Body of pancreas (tissue), 4 donors: Measurements from ENCODE around the gene GRIK3.

Experiments
- POLR2A ChIP-seq, 3 donors: fragments of 450-650 bp; IDR thresholded peaks; one replicate each; pipeline ENCODE4 v1.6.1; 2016; ENCODE audit warnings: antibody characterized with exemption in 3 of 3, mild to moderate bottlenecking in 2 of 3
- TF ChIP-seq, protein P1 (sequence below), 7 experiments: fragments of 450-650 bp in 4 of 7; fragments of 200-600 bp in 3 of 7; sonication (generic) in 3 of 7; IDR thresholded peaks; one replicate each; pipeline ENCODE4 v1.5.1; 2016 to 2019; ENCODE audit warnings: antibody characterized with exemption in 7 of 7

DNA sequence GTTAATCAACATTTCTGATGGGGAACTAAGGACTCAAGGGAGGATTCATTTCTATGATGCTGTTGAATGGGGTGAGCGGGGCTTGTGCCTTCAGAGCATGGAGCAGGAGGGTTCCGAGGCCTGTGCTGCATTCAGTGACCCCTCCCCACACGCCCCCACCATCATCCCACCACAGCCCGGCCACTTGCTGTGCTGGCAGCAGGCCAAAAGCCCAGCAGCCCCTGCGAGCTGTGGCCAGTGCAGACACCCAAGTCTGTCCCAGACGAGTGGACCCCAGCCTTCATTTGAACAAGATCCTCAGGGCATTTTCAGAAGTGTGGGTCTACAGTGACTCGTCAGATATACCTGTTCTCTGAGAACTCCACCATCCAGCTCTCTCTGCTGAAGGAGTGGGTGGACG lies 242.0 kb downstream of the GRIK3 start:
- no peak for TF ChIP-seq POLR2A (IDR thresholded peaks at IDR 0.05)
- TF ChIP-seq, protein P1, sequence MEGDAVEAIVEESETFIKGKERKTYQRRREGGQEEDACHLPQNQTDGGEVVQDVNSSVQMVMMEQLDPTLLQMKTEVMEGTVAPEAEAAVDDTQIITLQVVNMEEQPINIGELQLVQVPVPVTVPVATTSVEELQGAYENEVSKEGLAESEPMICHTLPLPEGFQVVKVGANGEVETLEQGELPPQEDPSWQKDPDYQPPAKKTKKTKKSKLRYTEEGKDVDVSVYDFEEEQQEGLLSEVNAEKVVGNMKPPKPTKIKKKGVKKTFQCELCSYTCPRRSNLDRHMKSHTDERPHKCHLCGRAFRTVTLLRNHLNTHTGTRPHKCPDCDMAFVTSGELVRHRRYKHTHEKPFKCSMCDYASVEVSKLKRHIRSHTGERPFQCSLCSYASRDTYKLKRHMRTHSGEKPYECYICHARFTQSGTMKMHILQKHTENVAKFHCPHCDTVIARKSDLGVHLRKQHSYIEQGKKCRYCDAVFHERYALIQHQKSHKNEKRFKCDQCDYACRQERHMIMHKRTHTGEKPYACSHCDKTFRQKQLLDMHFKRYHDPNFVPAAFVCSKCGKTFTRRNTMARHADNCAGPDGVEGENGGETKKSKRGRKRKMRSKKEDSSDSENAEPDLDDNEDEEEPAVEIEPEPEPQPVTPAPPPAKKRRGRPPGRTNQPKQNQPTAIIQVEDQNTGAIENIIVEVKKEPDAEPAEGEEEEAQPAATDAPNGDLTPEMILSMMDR (IDR thresholded peaks at IDR 0.05): no peak
